Tibial nerve (tissue), 4 donors: Measurements from ENCODE around the gene PNPLA6. TPM values are rescaled to one million over a fixed set of nuclear protein-coding genes. Genes with fewer than 3 reads are reported as not detected.

ENCODE experiments used
- DNase-seq, 2 donors: peaks; one replicate each; pipeline ENCODE4 v3.0.0-alpha.2; 2019; ENCODE audit warnings: low spot score in 2 of 2
- H3K27ac ChIP-seq, 4 donors: fragments of 200-600 bp; sonication (generic) in 3 of 4; one replicate each; pipeline ENCODE4 v1.5.1; 2017 to 2019; ENCODE audit warnings: mild to moderate bottlenecking in 1 of 4
- H3K27me3 ChIP-seq, 2 donors: fragments of 200-600 bp; sonication (generic) in 1 of 2; one replicate each; pipeline versions ENCODE4 v1.5.1 to v1.6.0; 2017 to 2019
- H3K36me3 ChIP-seq, 3 donors: fragments of 200-600 bp; sonication (generic); one replicate each; pipeline ENCODE4 v1.5.1; 2018 to 2019
- H3K4me1 ChIP-seq, 4 donors: fragments of 200-600 bp; sonication (generic) in 3 of 4; one replicate each; pipeline ENCODE4 v1.5.1; 2017 to 2019
- H3K4me3 ChIP-seq, 4 donors: fragments of 200-600 bp; sonication (generic) in 3 of 4; one replicate each; pipeline ENCODE4 v1.5.1; 2017 to 2019; ENCODE audit warnings: mild to moderate bottlenecking in 1 of 4, moderate library complexity in 1 of 4
- H3K9me3 ChIP-seq, 4 donors: fragments of 200-600 bp; sonication (generic) in 3 of 4; one replicate each; pipeline ENCODE4 v1.5.1; 2017 to 2019
- CTCF ChIP-seq, 5 experiments: fragments of 200-600 bp in 3 of 5; fragments of 450-650 bp in 2 of 5; sonication (generic) in 3 of 5; IDR thresholded peaks; one replicate each; pipeline ENCODE4 v1.5.1; 2016 to 2019; ENCODE audit warnings: antibody characterized with exemption in 5 of 5, mild to moderate bottlenecking in 3 of 5, moderate library complexity in 2 of 5
- EP300 ChIP-seq, 2 donors: sonication (generic); formaldehyde crosslinking; IDR thresholded peaks; one replicate each; pipeline ENCODE4 v1.6.1; 2017; ENCODE audit warnings: antibody characterized with exemption in 2 of 2, mild to moderate bottlenecking in 1 of 2
- POLR2A ChIP-seq, 2 donors: fragments of 450-650 bp; IDR thresholded peaks; one replicate each; pipeline ENCODE4 v1.6.1; 2017; ENCODE audit warnings: antibody characterized with exemption in 2 of 2, mild to moderate bottlenecking in 2 of 2, moderate library complexity in 2 of 2
- WGBS, 2 donors: methylation state at CpG; one replicate each; pipeline ENCODE4 v1.1.5; 2018; 5-methylcytosine and 5-hydroxymethylcytosine counted together
- total RNA-seq, 4 donors: library from RNA; depleted of rRNA; stranded (reverse); fragments of >200 nt; gene quantifications; one replicate each; pipeline ENCODE4 v1.1.0, GENCODE V29; 2016

Gene PNPLA6
- total RNA-seq, 4 donors from 2014 or later, result 66.3 to 138 (median 68.3) TPM

GRCh38 chr19:7492142-7492541, 43.4 kb upstream of the PNPLA6 start:
- Histone ChIP-seq H3K36me3 (no peaks in the 10 kb centered on the region), H3K4me3 (no peak overlapping the region), H3K27me3 (no peaks in the 10 kb centered on the region), H3K4me1 (peaks cover 0 to 29% (median 10%) of the 10 kb centered on the region in 4 donors), H3K27ac (no peak overlapping the region), H3K9me3 (no peaks in the 10 kb centered on the region)
- TF ChIP-seq CTCF (IDR thresholded peaks at IDR 0.05) (no peak), EP300 (IDR thresholded peaks at IDR 0.05) (no peak), POLR2A (IDR thresholded peaks at IDR 0.05) (no peak)
- 69 to 71% methylated on average over 4 of the region's 4 CpGs for WGBS, 2 donors
- no peak for DNase-seq

GRCh38 chr19:7492558-7492957, 43.0 kb upstream of the PNPLA6 start:
- Histone ChIP-seq H3K36me3 (no peaks in the 10 kb centered on the region), H3K27me3 (no peaks in the 10 kb centered on the region), H3K27ac (peak overlapping the region in 1 of 4 donors; percentile 17), H3K4me3 (no peak overlapping the region), H3K9me3 (no peaks in the 10 kb centered on the region), H3K4me1 (peaks cover 0 to 29% (median 10%) of the 10 kb centered on the region in 4 donors)
- WGBS, 2 donors, result 82 to 86% methylated on average over 11 of the region's 11 CpGs
- TF ChIP-seq POLR2A (IDR thresholded peaks at IDR 0.05), result no peak
- no peak for TF ChIP-seq EP300 (IDR thresholded peaks at IDR 0.05)
- TF ChIP-seq CTCF (IDR thresholded peaks at IDR 0.05), result no peak
- no peak for DNase-seq

- Histone ChIP-seq H3K36me3 (no peaks in the 10 kb centered on the region), H3K4me1 (peaks cover 0 to 17% (median 7%) of the 10 kb centered on the region in 4 donors), H3K27ac (peak overlapping the region; percentile 48 to 93 (median 79)), H3K4me3 (peak overlapping the region in 1 of 4 donors; percentile 2), H3K27me3 (no peaks in the 10 kb centered on the region), H3K9me3 (no peaks in the 10 kb centered on the region)
- WGBS, 2 donors, result 16 to 19% methylated on average over 13 of the region's 13 CpGs
- DNase-seq, result peak in 1 of 2 donors; percentile 53
- peak in 1 of 2 donors; percentile 82 for TF ChIP-seq EP300 (IDR thresholded peaks at IDR 0.05)
- no peak for TF ChIP-seq POLR2A (IDR thresholded peaks at IDR 0.05)
- TF ChIP-seq CTCF (IDR thresholded peaks at IDR 0.05), result peak in 1 of 5 experiments; percentile 40
Measured at GRCh38 chr19:7494416-7495098, 41.0 kb upstream of the PNPLA6 start.

GRCh38 chr19:7497292-7497691, 38.2 kb upstream of the PNPLA6 start:
- 52% methylated on average over 7 of the region's 7 CpGs for WGBS, 2 donors
- H3K36me3 ChIP-seq, result no peaks in the 10 kb centered on the region
- TF ChIP-seq EP300 (IDR thresholded peaks at IDR 0.05) (no peak), POLR2A (IDR thresholded peaks at IDR 0.05) (no peak), CTCF (IDR thresholded peaks at IDR 0.05) (no peak)

GRCh38 chr19:7500811-7501450, 34.6 kb upstream of the PNPLA6 start:
- DNase-seq, result no peak
- H3K4me1 ChIP-seq, result peaks cover 0 to 18% (median 9%) of the 10 kb centered on the region in 4 donors
- no peaks in the 10 kb centered on the region for H3K9me3 ChIP-seq
- no peaks in the 10 kb centered on the region for H3K36me3 ChIP-seq
- H3K4me3 ChIP-seq, result peak overlapping the region; percentile 18 to 57 (median 34)
- no peak for TF ChIP-seq EP300 (IDR thresholded peaks at IDR 0.05)
- TF ChIP-seq CTCF (IDR thresholded peaks at IDR 0.05), result no peak
- TF ChIP-seq POLR2A (IDR thresholded peaks at IDR 0.05), result no peak
- H3K27ac ChIP-seq, result no peak overlapping the region
- 1 to 3% methylated on average over 39 to 43 of the region's 93 CpGs for WGBS, 2 donors
- H3K27me3 ChIP-seq, result peaks cover 0 to 58% of the 10 kb centered on the region in 2 donors

More at GRCh38 chr19:7497292-7497691, 38.2 kb upstream of the PNPLA6 start:
- no peak for DNase-seq
- Histone ChIP-seq H3K27ac (no peak overlapping the region), H3K4me3 (no peak overlapping the region), H3K27me3 (peaks cover 0 to 23% of the 10 kb centered on the region in 2 donors), H3K4me1 (peaks cover 0 to 25% (median 12%) of the 10 kb centered on the region in 4 donors), H3K9me3 (no peaks in the 10 kb centered on the region)
